Measurements from ENCODE around the gene FKBP6.
"Not testable (repeated sequence)": the region's sequence is repeated elsewhere in the genome, so short reads cannot be mapped to it uniquely, and the experiment has no call there.

FKBP6 gene

GRCh38 chr7:73327922-73328321 lies at the start of gene FKBP6, which contains the start of gene TRIM50:
Gene FKBP6 (plus strand): TSS chr7:73328161. CDS start chr7:73328429, 268 bp downstream.
Gene TRIM50 (minus strand): TSS chr7:73328082. CDS start chr7:73324787, 3,295 bp downstream.
- DNase-seq = not testable (repeated sequence)

- DNase-seq = not testable (repeated sequence)
Measured at GRCh38 chr7:73297235-73297634, 30.7 kb upstream of the FKBP6 start.

- DNase-seq = not testable (repeated sequence)
Measured at GRCh38 chr7:73297706-73298105, 30.3 kb upstream of the FKBP6 start.

GRCh38 chr7:73299812-73300211 lies 28.1 kb upstream of the FKBP6 start:
- DNase-seq = not testable (repeated sequence)

- DNase-seq = not testable (repeated sequence)
Measured at GRCh38 chr7:73301108-73301507, 26.9 kb upstream of the FKBP6 start.

- DNase-seq = not testable (repeated sequence)
Measured at GRCh38 chr7:73302846-73303245, 25.1 kb upstream of the FKBP6 start.

GRCh38 chr7:73303546-73303945 lies 24.4 kb upstream of the FKBP6 start:
- no peak for DNase-seq

GRCh38 chr7:73304071-73304470 lies 23.9 kb upstream of the FKBP6 start:
- no peak for DNase-seq

- DNase-seq = not testable (repeated sequence)
Measured at GRCh38 chr7:73304612-73305387, 23.2 kb upstream of the FKBP6 start.

- DNase-seq = no peak
Measured at GRCh38 chr7:73307436-73307835, 20.5 kb upstream of the FKBP6 start.

GRCh38 chr7:73308074-73308664 lies 19.8 kb upstream of the FKBP6 start:
- no peak for DNase-seq

- peak; percentile 77 to 83 for DNase-seq
Measured at GRCh38 chr7:73308665-73309214, 19.2 kb upstream of the FKBP6 start, which contains the start of gene NSUN5. Gene NSUN5 (minus strand): TSS chr7:73308826. CDS start chr7:73308790, 36 bp downstream.

- DNase-seq = not testable (repeated sequence)
Measured at GRCh38 chr7:73311421-73311820, 16.5 kb upstream of the FKBP6 start.

- DNase-seq = no peak
Measured at GRCh38 chr7:73312831-73313520, 15.0 kb upstream of the FKBP6 start.

- DNase-seq = no peak
Measured at GRCh38 chr7:73313521-73313906, 14.4 kb upstream of the FKBP6 start.

- no peak for DNase-seq
Measured at GRCh38 chr7:73314271-73314670, 13.7 kb upstream of the FKBP6 start.

- no peak for DNase-seq
Measured at GRCh38 chr7:73316521-73316920, 11.4 kb upstream of the FKBP6 start.

- not testable (repeated sequence) for DNase-seq
Measured at GRCh38 chr7:73318656-73319204, 9.2 kb upstream of the FKBP6 start.

- not testable (repeated sequence) for DNase-seq
Measured at GRCh38 chr7:73319541-73319940, 8.4 kb upstream of the FKBP6 start.

- DNase-seq = not testable (repeated sequence)
Measured at GRCh38 chr7:73320009-73320408, 8.0 kb upstream of the FKBP6 start.

GRCh38 chr7:73323434-73324080 lies 4.4 kb upstream of the FKBP6 start:
- DNase-seq = not testable (repeated sequence)

All from AML-193 (cell line).